Adrenal gland (tissue), 12 donors: ENCODE measurements around the gene CLDN5. TPM values are rescaled to one million over a fixed set of nuclear protein-coding genes. Genes with fewer than 3 reads are reported as not detected.

Experiments
- DNase-seq, 7 donors: peaks; one replicate each; pipeline ENCODE4 v3.0.0-alpha.2; 2019 to 2020
- H3K27ac ChIP-seq, 5 donors: fragments of 200-600 bp; sonication (generic) in 4 of 5; 1 replicate in 3 of 5; 2 replicates in 2 of 5; pipeline versions ENCODE4 v1.5.1 to v1.8.0; 2016 to 2020; ENCODE audit warnings: mild to moderate bottlenecking in 1 of 5
- H3K27me3 ChIP-seq: fragments of 200-600 bp; 2 replicates; pipeline ENCODE4 v1.8.0; 2021
- H3K36me3 ChIP-seq, 2 donors: fragments of 200-600 bp; replicated peaks in 1 of 2; 1 replicate in 1 of 2; 2 replicates in 1 of 2; pipeline versions ENCODE4 v1.5.1 to v1.8.0; 2018 to 2022
- H3K4me1 ChIP-seq, 2 donors: fragments of 200-600 bp; replicated peaks in 1 of 2; 1 replicate in 1 of 2; 2 replicates in 1 of 2; pipeline versions ENCODE4 v1.5.1 to v1.8.0; 2018 to 2021
- H3K4me3 ChIP-seq, 4 donors: fragments of 200-600 bp; sonication (generic) in 3 of 4; one replicate each; pipeline ENCODE4 v1.5.1; 2016 to 2018
- H3K9me3 ChIP-seq, 3 donors: fragments of 200-600 bp; sonication (generic) in 1 of 3; replicated peaks in 1 of 3; 1 replicate in 2 of 3; 2 replicates in 1 of 3; pipeline versions ENCODE4 v1.5.1 to v1.8.0; 2016 to 2021
- CTCF ChIP-seq, 6 experiments: fragments of 450-650 bp in 4 of 6; fragments of 200-600 bp in 2 of 6; sonication (generic) in 1 of 6; IDR thresholded peaks; 1 replicate in 5 of 6; 2 replicates in 1 of 6; pipeline versions ENCODE4 v1.5.1 to v1.8.0; 2016 to 2021; ENCODE audit warnings: antibody characterized with exemption in 6 of 6, mild to moderate bottlenecking in 2 of 6, moderate library complexity in 1 of 6
- POLR2A ChIP-seq, 2 donors: fragments of 450-650 bp; IDR thresholded peaks; one replicate each; pipeline ENCODE4 v1.6.1; 2017; ENCODE audit warnings: antibody characterized with exemption in 2 of 2, mild to moderate bottlenecking in 2 of 2, moderate library complexity in 1 of 2
- WGBS, 4 donors: extraction: QIAGEN DNeasy Blood & Tissue Kit in 2 of 4; methylation state at CpG; one replicate each; pipeline versions ENCODE4 v1.1.5 to v1.1.7; 2013 to 2017; 5-methylcytosine and 5-hydroxymethylcytosine counted together
- intact Hi-C, 2 donors: fragments of 100-400 bp; cut with DNase I; formaldehyde crosslinking; loops; one replicate each; pipeline versions ENCODE4 v1.14.1 to v1.15.0; 2022 to 2023
- polyA plus RNA-seq, 3 donors: library from polyadenylated mRNA; stranded (reverse); fragments of 200-250 nt in 2 of 3; fragments of 350-450 nt in 1 of 3; fragmentation: Illumina TruSeq in 1 of 3; extraction: RNeasy Lipid Tissue Mini Kit (QIAGEN cat#74804) in 1 of 3; gene quantifications; one replicate each; pipeline ENCODE4 v1.2.3, GENCODE V29; 2013 to 2014
- total RNA-seq, 9 donors: library from RNA; depleted of rRNA in 4 of 9; stranded (reverse); fragments of >200 nt in 4 of 9; fragments of 120-200 nt in 1 of 9; fragmentation: NEBNext Ultra II Directional in 1 of 9; extraction: Animal tissue kit (Norgen Biotek cat#: 25700) in 1 of 9; gene quantifications; one replicate each; pipeline versions ENCODE4 v1.1.0 to v1.2.4, GENCODE V29; 2013 to 2023
- donor health status: healthy with polysubstance abuse.
- donor health status: Bipolar disorder and iron deficiency.
- donor health status: DM: yes; HTN: yes; CAD: no.
- donor health status: DM: no; HTN: no; CAD: no.
- donor health status: DM: no; HTN: no; CAD: no.
- donor health status: DM: yes; HTN: yes; CAD: no.

CLDN5 gene
- total and polyA plus RNA-seq, 12 donors = 0.40 to 122 (median 31.3) TPM

- Histone ChIP-seq H3K4me1 (no peaks in the 10 kb centered on the region), H3K27me3 (no peaks in the 10 kb centered on the region), H3K9me3 (no peaks in the 10 kb centered on the region), H3K27ac (no peak overlapping the region), H3K4me3 (no peak overlapping the region), H3K36me3 (no peaks in the 10 kb centered on the region)
- DNase-seq = no peak
- TF ChIP-seq POLR2A (IDR thresholded peaks at IDR 0.05) (no peak), CTCF (IDR thresholded peaks at IDR 0.05) (no peak)
- intact Hi-C loops = no loop called here
- WGBS, 4 donors = 95 to 96% (median 96%) methylated on average over 12 of the region's 12 CpGs
Measured at GRCh38 chr22:19515654-19516377, 8.4 kb downstream of the CLDN5 start.

- Histone ChIP-seq H3K9me3 (no peaks in the 10 kb centered on the region), H3K27me3 (no peaks in the 10 kb centered on the region), H3K4me3 (no peak overlapping the region), H3K36me3 (no peaks in the 10 kb centered on the region), H3K4me1 (no peaks in the 10 kb centered on the region), H3K27ac (no peak overlapping the region)
- no peak for TF ChIP-seq CTCF (IDR thresholded peaks at IDR 0.05)
- no peak for TF ChIP-seq POLR2A (IDR thresholded peaks at IDR 0.05)
- 87 to 95% (median 93%) methylated on average over 12 to 14 of the region's 14 CpGs for WGBS, 4 donors
- no peak for DNase-seq
- intact Hi-C loops = no loop called here
Measured at GRCh38 chr22:19514831-19515565, 9.2 kb downstream of the CLDN5 start.

- H3K27ac ChIP-seq = no peak overlapping the region
- TF ChIP-seq CTCF (IDR thresholded peaks at IDR 0.05) = no peak
- TF ChIP-seq POLR2A (IDR thresholded peaks at IDR 0.05) = no peak
- H3K27me3 ChIP-seq = no peaks in the 10 kb centered on the region
- 48 to 68% (median 49%) methylated on average over 2 of the region's 2 CpGs for WGBS, 4 donors
- H3K9me3 ChIP-seq = no peaks in the 10 kb centered on the region
- H3K4me3 ChIP-seq = no peak overlapping the region
- intact Hi-C loops = no loop called here
- no peak for DNase-seq
- H3K36me3 ChIP-seq = no peaks in the 10 kb centered on the region
- no peaks in the 10 kb centered on the region for H3K4me1 ChIP-seq
Measured at GRCh38 chr22:19513823-19514222, 10.4 kb downstream of the CLDN5 start.

- intact Hi-C loops = no loop called here
- Histone ChIP-seq H3K4me3 (no peak overlapping the region), H3K27me3 (no peaks in the 10 kb centered on the region), H3K27ac (no peak overlapping the region), H3K36me3 (no peaks in the 10 kb centered on the region), H3K9me3 (no peaks in the 10 kb centered on the region), H3K4me1 (no peaks in the 10 kb centered on the region)
- TF ChIP-seq CTCF (IDR thresholded peaks at IDR 0.05) (no peak), POLR2A (IDR thresholded peaks at IDR 0.05) (no peak)
- 86 to 94% (median 94%) methylated on average over 2 of the region's 2 CpGs for WGBS, 4 donors
- DNase-seq = no peak
Measured at GRCh38 chr22:19510919-19511341, 13.3 kb downstream of the CLDN5 start.
